Panc1 (cell line): ENCODE data around the gene NEK4. TPM values are rescaled to one million over a fixed set of nuclear protein-coding genes. Genes with fewer than 3 reads are reported as not detected.

Experiments used
- ATAC-seq: fragments of 200-7000 bp; cut with Tn5 transposase; 2 replicates; pipeline ENCODE4 v1.9.1; 2020; ENCODE audit warnings: mild to moderate bottlenecking, moderate library complexity
- BruUV-seq: library from RNA; stranded (reverse); fragments of 400-500 nt; replicated peaks from 2 replicates; lab custom pipeline; 2021; lab: Mats Ljungman, UMichigan
- CTCF ChIA-PET: fragments of 300-600 bp; sonication (Branson Sonifier 250); formaldehyde crosslinking; loops from one replicate; lab custom pipeline; 2022; ENCODE audit warnings: antibody characterized with exemption; lab: Charles Lee
- POLR2A ChIA-PET: fragments of 300-600 bp; sonication (Branson Sonifier 250); formaldehyde crosslinking; loops from one replicate; lab custom pipeline; 2022; ENCODE audit warnings: antibody characterized with exemption; lab: Charles Lee
- DNase-seq: peaks from one replicate; pipeline ENCODE4 v3.0.0-alpha.2; 2010; ENCODE audit warnings: low read depth, low spot score
- H3K27ac ChIP-seq: 2 replicates; pipeline ENCODE4 v1.5.1; 2011; ENCODE audit warnings: mild to moderate bottlenecking, low read length, inconsistent platforms
- H3K27me3 ChIP-seq: fragments of 200-500 bp; sonication (Bioruptor generic); 2 replicates; pipeline ENCODE4 v1.6.0; 2014; ENCODE audit warnings: low read length, inconsistent platforms; ENCODE audit not compliant: control insufficient read depth, insufficient read depth
- H3K36me3 ChIP-seq: fragments of 200-500 bp; sonication (Bioruptor generic); 2 replicates; pipeline ENCODE4 v1.5.1; 2014; ENCODE audit warnings: inconsistent platforms, mild to moderate bottlenecking, low read length, moderate library complexity; ENCODE audit not compliant: control insufficient read depth, insufficient read depth
- H3K4me1 ChIP-seq: 2 replicates; pipeline ENCODE4 v1.5.1; 2011; ENCODE audit warnings: inconsistent platforms, mild to moderate bottlenecking, low read length, moderate library complexity; ENCODE audit not compliant: control insufficient read depth, insufficient read depth
- H3K4me3 ChIP-seq, 2 experiments: 2 replicates each; pipeline ENCODE4 v1.5.1; 2011 to 2012; ENCODE audit warnings: low read depth in 2 of 2, low read length in 2 of 2, mild to moderate bottlenecking in 2 of 2, inconsistent platforms in 1 of 2, moderate library complexity in 1 of 2
- H3K9me3 ChIP-seq: fragments of 200-500 bp; sonication (Bioruptor generic); 2 replicates; pipeline ENCODE4 v1.5.1; 2014; ENCODE audit warnings: low read depth, mild to moderate bottlenecking, inconsistent platforms, low read length, moderate library complexity; ENCODE audit not compliant: control insufficient read depth, insufficient read depth
- POLR2AphosphoS5 ChIP-seq: IDR thresholded peaks from 2 replicates; pipeline ENCODE4 v1.6.1; 2012; ENCODE audit warnings: mild to moderate bottlenecking, low read depth, low read length, moderate library complexity
- SIN3A ChIP-seq: IDR thresholded peaks from 2 replicates; pipeline ENCODE4 v1.6.1; 2012; ENCODE audit warnings: low read depth, mild to moderate bottlenecking, low read length, moderate library complexity, borderline replicate concordance; ENCODE audit not compliant: insufficient read depth
- TCF7L2 ChIP-seq: IDR thresholded peaks from 2 replicates; pipeline ENCODE4 v1.6.1; 2011; ENCODE audit warnings: mild to moderate bottlenecking, low read depth, low read length, inconsistent platforms
- in situ Hi-C: cut with HindIII; loops from 2 replicates; pipeline ENCODE4 v1.10.0; 2016; ENCODE audit warnings: low sequenced_read_pairs, low pct_unique_long_range_greater_than_20kb
- intact Hi-C: fragments of 100-400 bp; cut with micrococcal nuclease; formaldehyde crosslinking; loops from one replicate; pipeline ENCODE4 v1.10.0; 2022; ENCODE audit not compliant: unreplicated experiment
- total RNA-seq: library from RNA; stranded (reverse); gene quantifications from one replicate; pipeline ENCODE4 v1.2.1, GENCODE V29; 2021; ENCODE audit not compliant: unreplicated experiment
- TF ChIP-seq, protein P1 (sequence below), 2 experiments: IDR thresholded peaks; 2 replicates each; pipeline ENCODE4 v1.6.1; 2011 to 2012; ENCODE audit warnings: low read depth in 2 of 2, control low read depth in 1 of 2, low read length in 1 of 2, mild to moderate bottlenecking in 1 of 2, moderate library complexity in 1 of 2; ENCODE audit not compliant: insufficient read depth in 1 of 2
- TF ChIP-seq, protein P2 (sequence below): fragments of 450-650 bp; IDR thresholded peaks from 2 replicates; pipeline ENCODE4 v1.5.1; 2017; ENCODE audit warnings: mild to moderate bottlenecking

Gene NEK4
- total RNA-seq, 1 experiment from 2014 or later: 22.9 TPM

DNA sequence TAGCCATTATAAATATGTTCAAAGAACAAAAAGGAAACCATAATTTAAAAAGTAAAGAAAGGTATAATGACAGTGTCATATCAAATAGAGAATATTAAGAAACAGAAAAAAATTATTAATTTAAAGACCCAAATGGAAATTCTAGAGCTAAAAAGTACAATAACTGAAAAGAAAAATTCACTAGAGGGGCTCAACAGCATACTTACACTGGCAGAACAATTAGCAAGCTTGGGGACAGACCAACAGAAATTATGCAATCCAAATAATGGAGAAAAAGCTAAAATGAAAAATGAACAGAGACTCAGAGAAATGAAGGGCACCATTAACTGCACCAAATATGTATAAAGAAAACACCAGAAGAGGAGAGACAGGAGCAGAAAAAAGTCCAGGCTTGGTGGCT lies 51.1 kb downstream of the NEK4 start:
- ATAC-seq (no peak), DNase-seq (no peak)
- no peaks in the 10 kb centered on the region for H3K36me3 ChIP-seq
- no peaks in the 10 kb centered on the region for H3K4me1 ChIP-seq
- no peak overlapping the region for H3K27ac ChIP-seq
- no peaks in the 10 kb centered on the region for H3K27me3 ChIP-seq
- ChIA-PET POLR2A (no interaction called here), CTCF (interaction anchor here (0.7 kb wide), 1 partner anchor 499 kb away, joined by 3 read pairs; no protein-coding TSS in a partner anchor)
- intact Hi-C loops: no loop called here
- in situ Hi-C loops: no loop called here
- BruUV-seq: no TSS peak
- TF ChIP-seq, protein P1, sequence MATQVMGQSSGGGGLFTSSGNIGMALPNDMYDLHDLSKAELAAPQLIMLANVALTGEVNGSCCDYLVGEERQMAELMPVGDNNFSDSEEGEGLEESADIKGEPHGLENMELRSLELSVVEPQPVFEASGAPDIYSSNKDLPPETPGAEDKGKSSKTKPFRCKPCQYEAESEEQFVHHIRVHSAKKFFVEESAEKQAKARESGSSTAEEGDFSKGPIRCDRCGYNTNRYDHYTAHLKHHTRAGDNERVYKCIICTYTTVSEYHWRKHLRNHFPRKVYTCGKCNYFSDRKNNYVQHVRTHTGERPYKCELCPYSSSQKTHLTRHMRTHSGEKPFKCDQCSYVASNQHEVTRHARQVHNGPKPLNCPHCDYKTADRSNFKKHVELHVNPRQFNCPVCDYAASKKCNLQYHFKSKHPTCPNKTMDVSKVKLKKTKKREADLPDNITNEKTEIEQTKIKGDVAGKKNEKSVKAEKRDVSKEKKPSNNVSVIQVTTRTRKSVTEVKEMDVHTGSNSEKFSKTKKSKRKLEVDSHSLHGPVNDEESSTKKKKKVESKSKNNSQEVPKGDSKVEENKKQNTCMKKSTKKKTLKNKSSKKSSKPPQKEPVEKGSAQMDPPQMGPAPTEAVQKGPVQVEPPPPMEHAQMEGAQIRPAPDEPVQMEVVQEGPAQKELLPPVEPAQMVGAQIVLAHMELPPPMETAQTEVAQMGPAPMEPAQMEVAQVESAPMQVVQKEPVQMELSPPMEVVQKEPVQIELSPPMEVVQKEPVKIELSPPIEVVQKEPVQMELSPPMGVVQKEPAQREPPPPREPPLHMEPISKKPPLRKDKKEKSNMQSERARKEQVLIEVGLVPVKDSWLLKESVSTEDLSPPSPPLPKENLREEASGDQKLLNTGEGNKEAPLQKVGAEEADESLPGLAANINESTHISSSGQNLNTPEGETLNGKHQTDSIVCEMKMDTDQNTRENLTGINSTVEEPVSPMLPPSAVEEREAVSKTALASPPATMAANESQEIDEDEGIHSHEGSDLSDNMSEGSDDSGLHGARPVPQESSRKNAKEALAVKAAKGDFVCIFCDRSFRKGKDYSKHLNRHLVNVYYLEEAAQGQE (IDR thresholded peaks at IDR 0.05; ENCODE audit: insufficient read depth in 1 of 2, low read depth in 2 of 2, low read length in 1 of 2): no peak
- TF ChIP-seq SIN3A: no peak
- no peak for TF ChIP-seq POLR2AphosphoS5
- TF ChIP-seq, protein P2, sequence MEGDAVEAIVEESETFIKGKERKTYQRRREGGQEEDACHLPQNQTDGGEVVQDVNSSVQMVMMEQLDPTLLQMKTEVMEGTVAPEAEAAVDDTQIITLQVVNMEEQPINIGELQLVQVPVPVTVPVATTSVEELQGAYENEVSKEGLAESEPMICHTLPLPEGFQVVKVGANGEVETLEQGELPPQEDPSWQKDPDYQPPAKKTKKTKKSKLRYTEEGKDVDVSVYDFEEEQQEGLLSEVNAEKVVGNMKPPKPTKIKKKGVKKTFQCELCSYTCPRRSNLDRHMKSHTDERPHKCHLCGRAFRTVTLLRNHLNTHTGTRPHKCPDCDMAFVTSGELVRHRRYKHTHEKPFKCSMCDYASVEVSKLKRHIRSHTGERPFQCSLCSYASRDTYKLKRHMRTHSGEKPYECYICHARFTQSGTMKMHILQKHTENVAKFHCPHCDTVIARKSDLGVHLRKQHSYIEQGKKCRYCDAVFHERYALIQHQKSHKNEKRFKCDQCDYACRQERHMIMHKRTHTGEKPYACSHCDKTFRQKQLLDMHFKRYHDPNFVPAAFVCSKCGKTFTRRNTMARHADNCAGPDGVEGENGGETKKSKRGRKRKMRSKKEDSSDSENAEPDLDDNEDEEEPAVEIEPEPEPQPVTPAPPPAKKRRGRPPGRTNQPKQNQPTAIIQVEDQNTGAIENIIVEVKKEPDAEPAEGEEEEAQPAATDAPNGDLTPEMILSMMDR: no peak
- no peak for TF ChIP-seq TCF7L2
- H3K4me3 ChIP-seq: no peak overlapping the region
- H3K9me3 ChIP-seq: no peaks in the 10 kb centered on the region

DNA sequence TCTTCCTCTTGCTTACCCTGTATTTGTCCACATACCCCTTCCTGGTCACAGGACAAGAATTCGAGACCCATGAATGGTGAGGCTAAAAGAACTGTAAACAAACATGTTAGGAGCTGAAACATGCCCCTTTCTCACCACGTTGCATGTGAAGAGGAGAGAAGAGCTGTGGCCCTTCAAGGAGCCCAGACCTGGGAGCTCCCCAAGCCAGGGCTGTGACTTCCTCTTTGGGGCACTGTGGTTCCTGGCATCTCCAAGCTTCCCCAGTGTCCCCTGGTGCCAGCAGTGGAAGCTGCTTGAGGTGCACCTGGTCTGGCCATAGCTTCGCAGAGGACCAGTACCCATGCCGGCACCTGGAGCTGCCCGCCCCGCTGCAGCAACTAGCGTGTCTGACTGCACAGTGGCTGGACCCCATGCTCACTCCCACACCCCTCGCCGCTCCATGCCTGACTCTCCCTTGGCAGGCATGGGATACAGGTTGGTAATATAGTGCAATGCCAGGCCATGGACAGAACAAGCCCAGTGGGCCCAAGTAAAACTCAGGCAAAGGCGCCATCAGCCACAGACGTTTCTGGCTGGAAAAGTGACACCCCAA lies 54.9 kb downstream of the NEK4 start:
- TF ChIP-seq, protein P2: no peak
- TF ChIP-seq SIN3A: no peak
- in situ Hi-C loops: no loop called here
- Histone ChIP-seq H3K4me3 (no peak overlapping the region), H3K27ac (no peak overlapping the region), H3K4me1 (no peaks in the 10 kb centered on the region), H3K27me3 (no peaks in the 10 kb centered on the region), H3K9me3 (no peaks in the 10 kb centered on the region), H3K36me3 (0 out of 2 replicates have a peak, but pooled peaks cover 2% of the 10 kb centered on the region)
- POLR2A ChIA-PET: no interaction called here
- CTCF ChIA-PET: no interaction called here
- ATAC-seq (no peak), DNase-seq (no peak)
- no TSS peak for BruUV-seq
- intact Hi-C loops: no loop called here
